ENCODE results near the gene MLH3.

Gene MLH3

GRCh38 chr14:75015496-75015895 is 35.8 kb downstream of the MLH3 start:
- Histone ChIP-seq H3K36me3 (ENCODE audit: insufficient read depth, low read length) (peaks cover 23% of the 10 kb centered on the region; the same call in 1 of the 2 replicates), H3K4me3 (ENCODE audit: low read length, poor library complexity, severe bottlenecking) (no peak overlapping the region), H4K20me1 (ENCODE audit: insufficient read depth, low read length, poor library complexity, severe bottlenecking) (no peaks in the 10 kb centered on the region), H3K4me1 (ENCODE audit: insufficient read depth, low read length, poor library complexity, severe bottlenecking) (no peaks in the 10 kb centered on the region), H2AFZ (ENCODE audit: low read length) (no peak overlapping the region), H3K79me2 (ENCODE audit: insufficient read depth, low read length) (no peaks in the 10 kb centered on the region), H3K9me2 (replicated peaks; ENCODE audit: low read depth, low read length) (no peaks in the 10 kb centered on the region), H3K9me3 (ENCODE audit: insufficient read depth, low read depth, low read length) (no peaks in the 10 kb centered on the region), H3F3A (ENCODE audit: low read depth) (no peaks in the 10 kb centered on the region), H3K27me3 (ENCODE audit: insufficient read depth, low read length, poor library complexity, severe bottlenecking) (no peaks in the 10 kb centered on the region), H3K4me2 (ENCODE audit: low read depth, low read length, poor library complexity, severe bottlenecking) (no peak overlapping the region), H3K9ac (ENCODE audit: low read depth, low read length, poor library complexity, severe bottlenecking) (no peak overlapping the region)
- no peak for TF ChIP-seq EZH2phosphoT487 (IDR thresholded peaks at IDR 0.05; ENCODE audit: borderline replicate concordance)
- TF ChIP-seq, protein P1, sequence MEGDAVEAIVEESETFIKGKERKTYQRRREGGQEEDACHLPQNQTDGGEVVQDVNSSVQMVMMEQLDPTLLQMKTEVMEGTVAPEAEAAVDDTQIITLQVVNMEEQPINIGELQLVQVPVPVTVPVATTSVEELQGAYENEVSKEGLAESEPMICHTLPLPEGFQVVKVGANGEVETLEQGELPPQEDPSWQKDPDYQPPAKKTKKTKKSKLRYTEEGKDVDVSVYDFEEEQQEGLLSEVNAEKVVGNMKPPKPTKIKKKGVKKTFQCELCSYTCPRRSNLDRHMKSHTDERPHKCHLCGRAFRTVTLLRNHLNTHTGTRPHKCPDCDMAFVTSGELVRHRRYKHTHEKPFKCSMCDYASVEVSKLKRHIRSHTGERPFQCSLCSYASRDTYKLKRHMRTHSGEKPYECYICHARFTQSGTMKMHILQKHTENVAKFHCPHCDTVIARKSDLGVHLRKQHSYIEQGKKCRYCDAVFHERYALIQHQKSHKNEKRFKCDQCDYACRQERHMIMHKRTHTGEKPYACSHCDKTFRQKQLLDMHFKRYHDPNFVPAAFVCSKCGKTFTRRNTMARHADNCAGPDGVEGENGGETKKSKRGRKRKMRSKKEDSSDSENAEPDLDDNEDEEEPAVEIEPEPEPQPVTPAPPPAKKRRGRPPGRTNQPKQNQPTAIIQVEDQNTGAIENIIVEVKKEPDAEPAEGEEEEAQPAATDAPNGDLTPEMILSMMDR (conservative IDR thresholded peaks at IDR 0.05; ENCODE audit: low read length) = no peak

GRCh38 chr14:75013290-75013689 is 38.0 kb downstream of the MLH3 start:
- H3K4me1 ChIP-seq (ENCODE audit: insufficient read depth, low read length, poor library complexity, severe bottlenecking) = no peaks in the 10 kb centered on the region
- no peaks in the 10 kb centered on the region for H3K27me3 ChIP-seq (ENCODE audit: insufficient read depth, low read length, poor library complexity, severe bottlenecking)
- H3K4me2 ChIP-seq (ENCODE audit: low read depth, low read length, poor library complexity, severe bottlenecking) = no peak overlapping the region
- no peak overlapping the region for H3K4me3 ChIP-seq (ENCODE audit: low read length, poor library complexity, severe bottlenecking)
- H3K9ac ChIP-seq (ENCODE audit: low read depth, low read length, poor library complexity, severe bottlenecking) = no peak overlapping the region
- H3K79me2 ChIP-seq (ENCODE audit: insufficient read depth, low read length) = no peaks in the 10 kb centered on the region
- no peaks in the 10 kb centered on the region for H3F3A ChIP-seq (ENCODE audit: low read depth)
- H3K9me2 ChIP-seq (replicated peaks; ENCODE audit: low read depth, low read length) = no peaks in the 10 kb centered on the region
- peaks cover 40% of the 10 kb centered on the region; the same call in 1 of the 2 replicates for H3K36me3 ChIP-seq (ENCODE audit: insufficient read depth, low read length)
- TF ChIP-seq, protein P1 (conservative IDR thresholded peaks at IDR 0.05; ENCODE audit: low read length) = no peak
- TF ChIP-seq EZH2phosphoT487 (IDR thresholded peaks at IDR 0.05; ENCODE audit: borderline replicate concordance) = no peak
- H3K9me3 ChIP-seq (ENCODE audit: insufficient read depth, low read depth, low read length) = no peaks in the 10 kb centered on the region
- H4K20me1 ChIP-seq (ENCODE audit: insufficient read depth, low read length, poor library complexity, severe bottlenecking) = no peaks in the 10 kb centered on the region
- H2AFZ ChIP-seq (ENCODE audit: low read length) = no peak overlapping the region

- no peaks in the 10 kb centered on the region for H3K9me2 ChIP-seq (replicated peaks; ENCODE audit: low read depth, low read length)
- H3K4me3 ChIP-seq (ENCODE audit: low read length, poor library complexity, severe bottlenecking) = no peak overlapping the region
- H3F3A ChIP-seq (ENCODE audit: low read depth) = no peaks in the 10 kb centered on the region
- no peak overlapping the region for H3K4me2 ChIP-seq (ENCODE audit: low read depth, low read length, poor library complexity, severe bottlenecking)
- H3K4me1 ChIP-seq (ENCODE audit: insufficient read depth, low read length, poor library complexity, severe bottlenecking) = no peaks in the 10 kb centered on the region
- H4K20me1 ChIP-seq (ENCODE audit: insufficient read depth, low read length, poor library complexity, severe bottlenecking) = no peaks in the 10 kb centered on the region
- H2AFZ ChIP-seq (ENCODE audit: low read length) = no peak overlapping the region
- H3K36me3 ChIP-seq (ENCODE audit: insufficient read depth, low read length) = peaks cover 50% of the 10 kb centered on the region; the same call in 1 of the 2 replicates
- H3K27me3 ChIP-seq (ENCODE audit: insufficient read depth, low read length, poor library complexity, severe bottlenecking) = no peaks in the 10 kb centered on the region
- TF ChIP-seq EZH2phosphoT487 (IDR thresholded peaks at IDR 0.05; ENCODE audit: borderline replicate concordance) = no peak
- TF ChIP-seq, protein P1 (conservative IDR thresholded peaks at IDR 0.05; ENCODE audit: low read length) = no peak
- H3K9me3 ChIP-seq (ENCODE audit: insufficient read depth, low read depth, low read length) = no peaks in the 10 kb centered on the region
- no peak overlapping the region for H3K9ac ChIP-seq (ENCODE audit: low read depth, low read length, poor library complexity, severe bottlenecking)
- H3K79me2 ChIP-seq (ENCODE audit: insufficient read depth, low read length) = no peaks in the 10 kb centered on the region
These were observed 39.8 kb downstream of the MLH3 start for GRCh38 chr14:75011356-75011994.

All from Loucy (cell line).